GM12892 (cell line): ENCODE results near the gene AGFG2.

ENCODE experiments used
- POLR2A ChIP-seq: IDR thresholded peaks from 2 replicates; pipeline ENCODE4 v1.6.1; 2011; ENCODE audit warnings: low read depth, low read length, control low read depth
- POLR2AphosphoS5 ChIP-seq: IDR thresholded peaks from 2 replicates; pipeline ENCODE4 v1.6.1; 2011; ENCODE audit warnings: low read depth, low read length, control low read depth

DNA sequence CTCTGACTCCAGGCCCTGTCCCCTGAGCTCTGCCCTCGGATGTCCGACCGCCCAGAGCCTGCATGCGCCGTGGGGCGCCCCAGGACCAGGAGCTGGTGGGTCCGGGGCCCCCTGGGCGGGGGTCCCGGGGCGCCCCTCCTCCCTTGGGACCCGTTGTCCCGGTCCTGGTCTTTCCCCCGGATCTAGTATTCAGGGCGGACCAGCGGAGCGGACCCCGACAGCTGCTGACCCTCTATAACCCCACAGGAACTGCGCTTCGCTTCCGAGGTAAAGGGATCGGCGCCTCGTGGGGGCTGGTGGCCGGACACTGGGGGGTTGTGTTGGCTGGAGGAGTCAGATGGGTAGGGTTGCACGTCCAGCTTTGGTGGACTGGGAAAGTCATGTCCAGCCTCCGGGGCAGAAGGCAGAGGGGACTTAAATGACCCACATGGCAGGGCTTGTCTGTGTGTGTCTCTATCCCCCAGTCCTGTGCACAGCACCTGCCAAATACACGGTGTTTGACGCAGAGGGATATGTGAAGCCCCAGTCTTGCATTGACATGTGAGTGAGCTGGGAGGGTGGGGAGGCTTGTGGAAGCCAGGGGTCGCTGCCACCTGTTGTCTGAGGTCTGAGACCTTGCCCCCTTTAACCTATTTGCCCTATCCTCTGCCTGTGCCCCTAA is 73.9 kb downstream of the AGFG2 start:
- TF ChIP-seq POLR2A (no peak), POLR2AphosphoS5 (no peak)
